Endothelial cell of umbilical vein (primary cell): ENCODE data around the gene CACNA1S. TPM values are rescaled to one million over a fixed set of nuclear protein-coding genes. Genes with fewer than 3 reads are reported as not detected.

ENCODE experiments used
- BruUV-seq: library from RNA; stranded (reverse); fragments of 400-500 nt; replicated peaks from 2 replicates; lab custom pipeline; 2021; lab: Mats Ljungman, UMichigan
- CTCF ChIA-PET: fragments of 300-600, 350-600 bp; sonication (Branson Sonifier 250); formaldehyde crosslinking; loops from one replicate; lab custom pipeline; 2021; ENCODE audit warnings: antibody characterized with exemption, inconsistent platforms; lab: Charles Lee
- POLR2A ChIA-PET: fragments of 300-600, 350-600 bp; sonication (Branson Sonifier 250); formaldehyde crosslinking; loops from one replicate; lab custom pipeline; 2021; ENCODE audit warnings: antibody characterized with exemption, inconsistent platforms; lab: Charles Lee
- DNase-seq: peaks from one replicate; pipeline ENCODE4 v3.0.0-alpha.2; 2011; ENCODE audit warnings: low read depth, low spot score
- FAIRE-seq: peaks from 2 replicates; lab custom pipeline; 2011; peaks lifted over from hg19 to GRCh38; lab: Jason Lieb, UNC
- H2AFZ ChIP-seq: 2 replicates; pipeline ENCODE4 v1.6.0; 2012; ENCODE audit warnings: low read depth, low read length, control low read depth, inconsistent platforms
- H3K27ac ChIP-seq: 2 replicates; pipeline ENCODE4 v1.5.1; 2011; ENCODE audit warnings: low read depth, mild to moderate bottlenecking, control low read depth, low read length, moderate library complexity; ENCODE audit not compliant: insufficient read depth
- H3K27me3 ChIP-seq, 2 experiments: 2 replicates each; pipeline versions ENCODE4 v1.6.0 to v1.6.1; 2011; ENCODE audit warnings: low read length in 2 of 2, mixed read lengths in 1 of 2; ENCODE audit not compliant: control insufficient read depth in 2 of 2, insufficient read depth in 2 of 2
- H3K36me3 ChIP-seq, 2 experiments: 2 replicates in 1 of 2; 3 replicates in 1 of 2; pipeline ENCODE4 v1.5.1; 2011; ENCODE audit warnings: low read length in 2 of 2, mild to moderate bottlenecking in 1 of 2, moderate library complexity in 1 of 2; ENCODE audit not compliant: control insufficient read depth in 2 of 2, insufficient read depth in 2 of 2; ENCODE audit errors: extremely low read depth in 1 of 2
- H3K4me1 ChIP-seq: 3 replicates; pipeline ENCODE4 v1.5.1; 2011; ENCODE audit warnings: mild to moderate bottlenecking, low read length; ENCODE audit not compliant: control insufficient read depth, insufficient read depth; ENCODE audit errors: extremely low read depth
- H3K4me2 ChIP-seq: 2 replicates; pipeline ENCODE4 v1.6.1; 2011; ENCODE audit warnings: low read length, control low read depth, mixed read lengths; ENCODE audit not compliant: insufficient read depth
- H3K4me3 ChIP-seq, 3 experiments: fragments of 200-600 bp in 1 of 3; sonication (generic), shearing (Covaris generic) in 1 of 3; replicated peaks in 1 of 3; 2 replicates each; pipeline ENCODE4 v1.5.1; 2011 to 2016; ENCODE audit warnings: control low read depth in 3 of 3, low read length in 3 of 3, mild to moderate bottlenecking in 2 of 3, inconsistent platforms in 1 of 3, low read depth in 1 of 3, moderate library complexity in 1 of 3; ENCODE audit not compliant: insufficient read depth in 1 of 3
- H3K79me2 ChIP-seq: 2 replicates; pipeline ENCODE4 v1.6.0; 2012; ENCODE audit warnings: low read length, inconsistent platforms; ENCODE audit not compliant: control insufficient read depth, insufficient read depth
- H3K9ac ChIP-seq: replicated peaks from 2 replicates; pipeline ENCODE3; 2011; ENCODE audit warnings: low read length, control low read depth; ENCODE audit not compliant: insufficient read depth; ENCODE audit errors: extremely low read depth
- H3K9me1 ChIP-seq: replicated peaks from 3 replicates; pipeline ENCODE4 v1.6.0; 2011; ENCODE audit warnings: mild to moderate bottlenecking, low read length; ENCODE audit not compliant: control insufficient read depth, insufficient read depth; ENCODE audit errors: extremely low read depth
- H3K9me3 ChIP-seq: replicated peaks from 2 replicates; pipeline ENCODE4 v1.5.1; 2012; ENCODE audit warnings: low read length, inconsistent platforms; ENCODE audit not compliant: control insufficient read depth, insufficient read depth
- H4K20me1 ChIP-seq: replicated peaks from 2 replicates; pipeline ENCODE3; 2011; ENCODE audit warnings: mild to moderate bottlenecking, low read length; ENCODE audit not compliant: control insufficient read depth, insufficient read depth; ENCODE audit errors: extremely low read depth
- CTCF ChIP-seq, 2 donors: IDR thresholded peaks; 1 replicate in 1 of 2; 2 replicates in 1 of 2; pipeline ENCODE4 v1.5.1; 2011; ENCODE audit warnings: low read length in 2 of 2, mild to moderate bottlenecking in 2 of 2, moderate library complexity in 2 of 2, control low read depth in 1 of 2, inconsistent platforms in 1 of 2, low read depth in 1 of 2; ENCODE audit not compliant: insufficient read depth in 1 of 2; ENCODE audit errors: extremely low read depth in 1 of 2
- EZH2 ChIP-seq: IDR thresholded peaks from 2 replicates; pipeline ENCODE4 v1.6.1; 2012; ENCODE audit warnings: borderline replicate concordance, low read depth, mild to moderate bottlenecking, moderate library complexity, low read length, inconsistent platforms; ENCODE audit not compliant: severe bottlenecking
- FOS ChIP-seq: IDR thresholded peaks from 2 replicates; pipeline ENCODE4 v1.6.1; 2011; ENCODE audit warnings: mild to moderate bottlenecking, low read length, moderate library complexity, borderline replicate concordance; ENCODE audit not compliant: insufficient read depth
- GATA2 ChIP-seq: IDR thresholded peaks from 2 replicates; pipeline ENCODE4 v1.7.0; 2011; ENCODE audit warnings: low read depth, mild to moderate bottlenecking, moderate library complexity, mixed read lengths, low read length; ENCODE audit not compliant: insufficient read length, insufficient read depth
- JUN ChIP-seq: IDR thresholded peaks from 2 replicates; pipeline ENCODE4 v1.6.1; 2011; ENCODE audit warnings: borderline replicate concordance, low read depth; ENCODE audit not compliant: insufficient read length, insufficient read depth
- MAX ChIP-seq: IDR thresholded peaks from 2 replicates; pipeline ENCODE4 v1.6.1; 2011; ENCODE audit not compliant: insufficient read depth, insufficient read length
- MYC ChIP-seq: IDR thresholded peaks from one replicate; pipeline ENCODE4 v1.6.1; 2011; ENCODE audit warnings: mild to moderate bottlenecking, low read depth, low read length
- POLR2A ChIP-seq: IDR thresholded peaks from 2 replicates; pipeline ENCODE4 v1.6.1; 2012; ENCODE audit warnings: low read depth, mild to moderate bottlenecking, control low read depth, low read length
- POLR2AphosphoS5 ChIP-seq: IDR thresholded peaks from 2 replicates; pipeline ENCODE4 v1.6.1; 2012; ENCODE audit warnings: low read depth, mild to moderate bottlenecking, control low read depth, low read length, moderate library complexity; ENCODE audit not compliant: insufficient read depth
- dilution Hi-C: fragments of 300-500 bp; cut with MboI; formaldehyde crosslinking; loops from one replicate; pipeline ENCODE4 v1.15.0; 2019; ENCODE audit warnings: low sequenced_read_pairs; ENCODE audit not compliant: extremely low pct_ligation_motif_present
- intact Hi-C: fragments of 100-400 bp; cut with micrococcal nuclease; formaldehyde crosslinking; loops from one replicate; pipeline ENCODE4 v1.10.0; 2022
- polyA plus RNA-seq, 4 experiments: library from polyadenylated mRNA; depleted of rRNA in 3 of 4; stranded (reverse) in 3 of 4; unstranded in 1 of 4; fragments of >200 nt; gene quantifications; 2 replicates each; pipeline versions ENCODE4 v1.2.1 to v1.2.3, GENCODE V29; 2011 to 2012; ENCODE audit warnings: missing spikeins in 1 of 4
- total RNA-seq: library from RNA; stranded (reverse); gene quantifications from 2 replicates; pipeline ENCODE4 v1.2.3, GENCODE V29; 2021

Gene CACNA1S
- total and polyA plus RNA-seq, 2 donors (not counting 3 experiments of a cell fraction or from before 2014, with no cell fraction given): not detected

- no peak for TF ChIP-seq JUN
- no peak for TF ChIP-seq POLR2A
- TF ChIP-seq MAX: no peak
- no peak for TF ChIP-seq EZH2
- no peak for TF ChIP-seq MYC
- TF ChIP-seq POLR2AphosphoS5: no peak
- no peak for TF ChIP-seq FOS
- TF ChIP-seq GATA2: no peak
- no peak for TF ChIP-seq CTCF (IDR thresholded peaks at IDR 0.05; ENCODE audit: extremely low read depth in 1 of 2, insufficient read depth in 1 of 2, low read depth in 1 of 2, low read length in 2 of 2)
- H3K36me3 ChIP-seq: no peaks in the 10 kb centered on the region
- H3K9ac ChIP-seq: no peak overlapping the region
- CTCF ChIA-PET: interaction anchor here (1.6 to 3.5 kb wide), 3 partner anchors 17 to 40 kb away, joined by 8 to 17 read pairs (median 15); no protein-coding TSS in a partner anchor
- BruUV-seq: no TSS peak
- H2AFZ ChIP-seq: no peak overlapping the region
- intact Hi-C loops: no loop called here
- H3K79me2 ChIP-seq: no peaks in the 10 kb centered on the region
- H3K4me2 ChIP-seq: no peak overlapping the region
- DNase-seq (no peak), FAIRE-seq (peak; percentile 26)
- dilution Hi-C loops: no loop called here
- H3K4me3 ChIP-seq: no peak overlapping the region
- H4K20me1 ChIP-seq: no peaks in the 10 kb centered on the region
- POLR2A ChIA-PET: no interaction called here
- no peaks in the 10 kb centered on the region for H3K9me1 ChIP-seq
- peaks cover 28% of the 10 kb centered on the region for H3K4me1 ChIP-seq
- no peak overlapping the region for H3K27ac ChIP-seq
- H3K27me3 ChIP-seq: no peaks in the 10 kb centered on the region
- no peaks in the 10 kb centered on the region for H3K9me3 ChIP-seq
These were observed 92.8 kb downstream of the CACNA1S start for GRCh38 chr1:201019321-201019977.
